ENCODE measurements around the gene ARV1.

DNA sequence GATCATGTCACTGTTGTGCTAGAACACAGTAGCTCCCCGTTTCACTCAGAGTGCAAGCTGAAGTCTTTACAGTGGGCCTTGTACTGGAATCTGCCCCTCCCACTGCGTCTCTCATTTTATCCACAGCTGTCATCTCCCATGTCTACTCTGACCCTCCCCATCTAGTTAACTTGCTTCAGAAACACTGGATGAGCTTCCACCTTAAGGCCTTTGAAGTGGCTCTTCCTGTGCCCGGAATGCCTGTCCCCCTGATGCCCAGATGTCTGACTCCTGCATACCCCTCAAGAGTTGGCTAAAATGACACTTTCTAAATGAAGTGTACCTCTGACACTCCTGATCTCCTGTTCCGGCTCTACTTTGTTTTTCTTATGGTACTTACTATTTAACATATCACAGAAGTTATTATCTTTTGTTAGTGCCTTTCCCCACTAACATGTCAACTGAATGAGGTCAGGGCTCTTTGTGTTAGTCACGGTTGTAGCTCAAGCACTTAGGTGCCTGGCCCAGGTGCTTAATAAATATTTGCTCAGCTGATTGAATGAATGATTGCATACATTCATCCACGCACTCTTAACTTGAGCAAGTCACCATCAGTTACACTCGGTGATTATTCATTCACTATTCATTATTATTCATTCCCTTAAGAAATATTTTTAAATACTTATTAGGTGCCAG is 13.3 kb downstream of the ARV1 start:
- no peak for TF ChIP-seq CTCF (IDR thresholded peaks at IDR 0.05)
- no peak for TF ChIP-seq POLR2AphosphoS5 (IDR thresholded peaks at IDR 0.05)
- no peak for TF ChIP-seq POLR2A (IDR thresholded peaks at IDR 0.05)
